Measurements from ENCODE around the gene KMT2D. TPM values are rescaled to one million over a fixed set of nuclear protein-coding genes. Genes with fewer than 3 reads are reported as not detected.

KMT2D gene
- total RNA-seq, 1 experiment from 2014 or later: 41.9 TPM

DNA sequence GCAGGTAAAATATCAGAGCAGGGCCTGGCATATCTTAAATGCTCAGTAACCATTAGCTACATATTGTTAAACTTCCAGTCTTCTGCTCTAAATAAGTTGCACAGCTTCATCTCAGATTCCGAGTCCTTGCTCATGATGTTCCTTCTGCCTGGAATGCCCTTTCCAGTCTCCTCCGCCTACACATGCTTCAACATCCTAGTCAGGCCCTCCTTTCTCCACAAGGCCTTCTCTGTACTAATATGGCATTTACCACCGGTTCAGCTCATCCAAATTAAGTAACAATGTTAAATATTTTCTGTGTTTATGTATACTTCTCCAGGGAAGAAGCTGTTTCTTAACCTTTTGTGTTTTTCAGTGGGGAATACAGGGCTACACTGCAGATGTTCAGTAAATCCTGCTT is 25.5 kb upstream of the KMT2D start:
- DNase-seq: no peak
- H3K4me3 ChIP-seq (ENCODE audit: low read length): no peak overlapping the region
- H3K36me3 ChIP-seq (ENCODE audit: low read depth, low read length): no peaks in the 10 kb centered on the region
- H3K9ac ChIP-seq (ENCODE audit: low read length): no peak overlapping the region
- no peaks in the 10 kb centered on the region for H3K9me2 ChIP-seq (replicated peaks; ENCODE audit: low read length)
- H3K79me2 ChIP-seq (ENCODE audit: low read length): no peaks in the 10 kb centered on the region
- intact Hi-C loops (cut with micrococcal nuclease): no loop called here
- TF ChIP-seq EZH2phosphoT487 (IDR thresholded peaks at IDR 0.05; ENCODE audit: borderline replicate concordance, low read length) (no peak), EZH2 (IDR thresholded peaks at IDR 0.05; ENCODE audit: low read length, unreplicated experiment) (no peak)
- TF ChIP-seq, protein P1, sequence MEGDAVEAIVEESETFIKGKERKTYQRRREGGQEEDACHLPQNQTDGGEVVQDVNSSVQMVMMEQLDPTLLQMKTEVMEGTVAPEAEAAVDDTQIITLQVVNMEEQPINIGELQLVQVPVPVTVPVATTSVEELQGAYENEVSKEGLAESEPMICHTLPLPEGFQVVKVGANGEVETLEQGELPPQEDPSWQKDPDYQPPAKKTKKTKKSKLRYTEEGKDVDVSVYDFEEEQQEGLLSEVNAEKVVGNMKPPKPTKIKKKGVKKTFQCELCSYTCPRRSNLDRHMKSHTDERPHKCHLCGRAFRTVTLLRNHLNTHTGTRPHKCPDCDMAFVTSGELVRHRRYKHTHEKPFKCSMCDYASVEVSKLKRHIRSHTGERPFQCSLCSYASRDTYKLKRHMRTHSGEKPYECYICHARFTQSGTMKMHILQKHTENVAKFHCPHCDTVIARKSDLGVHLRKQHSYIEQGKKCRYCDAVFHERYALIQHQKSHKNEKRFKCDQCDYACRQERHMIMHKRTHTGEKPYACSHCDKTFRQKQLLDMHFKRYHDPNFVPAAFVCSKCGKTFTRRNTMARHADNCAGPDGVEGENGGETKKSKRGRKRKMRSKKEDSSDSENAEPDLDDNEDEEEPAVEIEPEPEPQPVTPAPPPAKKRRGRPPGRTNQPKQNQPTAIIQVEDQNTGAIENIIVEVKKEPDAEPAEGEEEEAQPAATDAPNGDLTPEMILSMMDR (conservative IDR thresholded peaks at IDR 0.05; ENCODE audit: low read depth, low read length): no peak
- POLR2A ChIA-PET (ENCODE audit: unreplicated experiment): interaction anchor here (0.6 kb wide), 1 partner anchor 29 kb away, joined by 6 read pairs; no protein-coding TSS in a partner anchor
- H2AFZ ChIP-seq (ENCODE audit: low read length): no peak overlapping the region
- no peak for ATAC-seq
- no peaks in the 10 kb centered on the region for H4K20me1 ChIP-seq (ENCODE audit: low read length)
- no peaks in the 10 kb centered on the region for H3K9me3 ChIP-seq (ENCODE audit: low read length)
- no TSS peak for BruUV-seq (replicated peaks)
- no peak overlapping the region for H3K27ac ChIP-seq (ENCODE audit: low read length)
- CTCF ChIA-PET: interaction anchor here (0.6 kb wide), 1 partner anchor 149 kb away, joined by 6 read pairs; no protein-coding TSS in a partner anchor
- H3K4me2 ChIP-seq (ENCODE audit: low read length): no peak overlapping the region
- H3K27me3 ChIP-seq (ENCODE audit: low read length): peaks cover 16% of the 10 kb centered on the region
- peaks cover 11% of the 10 kb centered on the region for H3K4me1 ChIP-seq (ENCODE audit: insufficient read depth, low read length)
- no peaks in the 10 kb centered on the region for H3F3A ChIP-seq (ENCODE audit: low read length, unreplicated experiment)

DNA sequence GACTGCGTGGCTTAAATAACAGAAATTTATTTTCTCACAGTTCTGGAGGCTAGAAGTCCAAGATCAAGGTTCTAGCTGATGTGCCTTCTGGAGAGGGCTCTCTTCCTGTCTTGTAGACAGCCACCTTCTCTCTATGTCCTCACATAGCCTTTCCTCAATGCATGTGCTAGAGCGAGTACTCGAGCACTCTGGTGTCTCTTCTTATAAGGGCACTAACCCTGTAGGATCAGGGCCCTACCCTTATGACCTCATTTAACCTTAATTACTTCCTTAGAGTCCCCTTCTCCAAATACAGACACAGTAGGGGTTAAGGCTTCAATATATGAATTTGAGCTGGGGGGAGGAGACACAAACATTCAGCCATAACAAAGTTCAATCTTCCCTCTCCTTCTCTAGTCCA is 23.8 kb upstream of the KMT2D start:
- TF ChIP-seq, protein P1 (conservative IDR thresholded peaks at IDR 0.05; ENCODE audit: low read depth, low read length): no peak
- no peak for TF ChIP-seq EZH2 (IDR thresholded peaks at IDR 0.05; ENCODE audit: low read length, unreplicated experiment)
- TF ChIP-seq EZH2phosphoT487 (IDR thresholded peaks at IDR 0.05; ENCODE audit: borderline replicate concordance, low read length): no peak
- H3K9ac ChIP-seq (ENCODE audit: low read length): no peak overlapping the region
- H3K79me2 ChIP-seq (ENCODE audit: low read length): no peaks in the 10 kb centered on the region
- no peaks in the 10 kb centered on the region for H3K36me3 ChIP-seq (ENCODE audit: low read depth, low read length)
- peaks cover 11% of the 10 kb centered on the region for H3K4me1 ChIP-seq (ENCODE audit: insufficient read depth, low read length)
- ATAC-seq (no peak), DNase-seq (no peak)
- no peaks in the 10 kb centered on the region for H3K27me3 ChIP-seq (ENCODE audit: low read length)
- no peak overlapping the region for H2AFZ ChIP-seq (ENCODE audit: low read length)
- intact Hi-C loops (cut with micrococcal nuclease): no loop called here
- CTCF ChIA-PET: no interaction called here
- no peak overlapping the region for H3K27ac ChIP-seq (ENCODE audit: low read length)
- no TSS peak for BruUV-seq (replicated peaks)
- H3K9me3 ChIP-seq (ENCODE audit: low read length): no peaks in the 10 kb centered on the region
- no peaks in the 10 kb centered on the region for H3F3A ChIP-seq (ENCODE audit: low read length, unreplicated experiment)
- H4K20me1 ChIP-seq (ENCODE audit: low read length): no peaks in the 10 kb centered on the region
- H3K4me3 ChIP-seq (ENCODE audit: low read length): no peak overlapping the region
- POLR2A ChIA-PET (ENCODE audit: unreplicated experiment): no interaction called here
- H3K9me2 ChIP-seq (replicated peaks; ENCODE audit: low read length): no peaks in the 10 kb centered on the region
- no peak overlapping the region for H3K4me2 ChIP-seq (ENCODE audit: low read length)

DNA sequence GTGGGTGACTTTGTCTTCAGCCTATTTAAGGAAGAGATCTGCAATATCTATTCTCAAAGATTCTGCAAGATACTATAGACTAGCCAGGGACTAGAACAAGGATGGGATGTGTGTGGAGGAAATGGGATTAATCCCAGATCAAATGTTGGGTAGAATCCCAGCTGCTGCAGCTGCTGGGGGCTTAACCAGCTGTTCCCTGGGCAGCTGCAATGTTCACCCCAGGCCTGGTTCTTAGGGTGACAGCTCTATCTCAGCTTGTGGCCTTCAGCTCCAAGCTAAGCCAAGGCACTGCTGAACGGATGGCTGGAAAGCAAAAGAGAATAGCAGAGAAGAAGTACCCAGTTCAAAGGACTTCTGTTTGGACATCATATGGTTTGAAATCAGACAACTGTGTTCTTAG is 19.2 kb upstream of the KMT2D start:
- intact Hi-C loops (cut with micrococcal nuclease): no loop called here
- POLR2A ChIA-PET (ENCODE audit: unreplicated experiment): no interaction called here

More for the DNA sequence above, 19.2 kb upstream of the KMT2D start:
- Histone ChIP-seq H3K4me1 (ENCODE audit: insufficient read depth, low read length) (no peaks in the 10 kb centered on the region), H3K79me2 (ENCODE audit: low read length) (no peaks in the 10 kb centered on the region), H3K36me3 (ENCODE audit: low read depth, low read length) (no peaks in the 10 kb centered on the region), H3K4me3 (ENCODE audit: low read length) (no peak overlapping the region), H3K27ac (ENCODE audit: low read length) (no peak overlapping the region), H3K27me3 (ENCODE audit: low read length) (no peaks in the 10 kb centered on the region), H3K9me2 (replicated peaks; ENCODE audit: low read length) (no peaks in the 10 kb centered on the region), H4K20me1 (ENCODE audit: low read length) (no peaks in the 10 kb centered on the region), H3F3A (ENCODE audit: low read length, unreplicated experiment) (no peaks in the 10 kb centered on the region), H3K9ac (ENCODE audit: low read length) (no peak overlapping the region), H3K4me2 (ENCODE audit: low read length) (no peak overlapping the region), H3K9me3 (ENCODE audit: low read length) (no peaks in the 10 kb centered on the region), H2AFZ (ENCODE audit: low read length) (no peak overlapping the region)
- CTCF ChIA-PET: no interaction called here
- ATAC-seq (no peak), DNase-seq (no peak)
- no peak for TF ChIP-seq EZH2phosphoT487 (IDR thresholded peaks at IDR 0.05; ENCODE audit: borderline replicate concordance, low read length)
- BruUV-seq (replicated peaks): no TSS peak
